Chondrocyte (in vitro differentiated cells): Measurements from ENCODE around the gene SLC28A1. TPM values are rescaled to one million over a fixed set of nuclear protein-coding genes. Genes with fewer than 3 reads are reported as not detected.

Experiments
- DNase-seq: peaks from one replicate; pipeline ENCODE4 v3.0.0; 2021; ENCODE audit warnings: mixed read lengths, low spot score
- H3K27ac Mint-ChIP-seq: one replicate; pipeline ENCODE4 v1.8.0; 2021; ENCODE audit warnings: mild to moderate bottlenecking, moderate library complexity, mixed read lengths; ENCODE audit not compliant: unreplicated experiment
- H3K27me3 Mint-ChIP-seq: 2 replicates; pipeline ENCODE4 v1.8.0; 2021; ENCODE audit warnings: low read depth, mixed read lengths
- H3K36me3 Mint-ChIP-seq: 2 replicates; pipeline ENCODE4 v1.8.0; 2021; ENCODE audit warnings: low read depth, mixed read lengths
- H3K4me1 Mint-ChIP-seq: 2 replicates; pipeline ENCODE4 v1.8.0; 2021; ENCODE audit warnings: low read depth, mild to moderate bottlenecking, mixed read lengths
- H3K4me3 Mint-ChIP-seq: one replicate; pipeline ENCODE4 v1.8.0; 2021; ENCODE audit warnings: mild to moderate bottlenecking, moderate library complexity, mixed read lengths; ENCODE audit not compliant: unreplicated experiment
- H3K9me3 Mint-ChIP-seq: 2 replicates; pipeline ENCODE4 v1.8.0; 2021; ENCODE audit warnings: low read depth, mixed read lengths
- CTCF ChIP-seq: fragments of 200-600 bp; sonication (generic); IDR thresholded peaks from 2 replicates; pipeline ENCODE4 v1.5.0; 2021; ENCODE audit warnings: antibody characterized with exemption, mild to moderate bottlenecking, moderate library complexity
- total RNA-seq: library from RNA; stranded (reverse); gene quantifications from 3 replicates; pipeline ENCODE4 v1.2.1, GENCODE V29; 2021

Gene SLC28A1
- total RNA-seq, 1 donor from 2014 or later: not detected

DNA sequence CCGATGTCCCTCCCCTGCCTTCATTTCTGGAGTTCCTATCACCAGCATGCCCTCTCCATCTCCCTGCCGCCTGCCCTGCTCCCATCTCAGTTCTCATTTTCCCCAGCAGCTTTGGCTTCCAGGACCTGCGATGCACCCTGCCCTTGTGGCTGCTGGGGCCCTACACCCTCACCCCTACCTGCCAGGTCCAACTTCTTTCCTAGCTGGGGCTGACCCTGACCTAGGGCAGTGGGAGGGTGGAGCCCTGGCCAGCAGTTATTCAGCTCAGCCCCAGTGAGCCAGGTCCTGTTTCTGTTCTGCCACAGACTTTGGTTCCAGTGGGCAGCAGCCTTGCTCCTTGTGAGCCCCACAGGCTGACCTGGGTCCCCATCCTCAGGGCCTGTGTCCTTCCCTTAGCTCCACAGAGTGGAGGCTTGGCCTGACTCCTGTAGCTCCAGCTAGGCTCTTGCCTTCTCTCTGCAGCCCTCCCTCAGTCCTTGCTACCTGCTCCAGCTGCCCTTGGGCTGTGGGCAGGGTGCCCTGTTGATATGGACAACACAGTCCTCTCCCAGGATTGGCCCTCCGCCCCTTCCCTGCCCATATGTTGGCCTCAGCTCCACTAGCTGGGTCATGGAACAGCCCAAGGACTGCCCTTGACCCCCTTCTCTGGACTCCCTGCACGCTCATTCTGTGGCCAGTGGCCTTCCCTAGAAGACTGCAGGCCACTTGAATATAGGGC is 62.5 kb downstream of the SLC28A1 start:
- DNase-seq: no peak
- Mint-ChIP-seq H3K27me3 (no peaks in the 10 kb centered on the region), H3K36me3 (no peaks in the 10 kb centered on the region), H3K4me1 (peaks cover 32% of the 10 kb centered on the region), H3K27ac (peak overlapping the region; percentile 5), H3K4me3 (no peak overlapping the region), H3K9me3 (no peaks in the 10 kb centered on the region)
- TF ChIP-seq CTCF: no peak

- Mint-ChIP-seq H3K4me1 (peaks cover 32% of the 10 kb centered on the region), H3K27ac (peak overlapping the region; percentile 60), H3K36me3 (no peaks in the 10 kb centered on the region), H3K4me3 (no peak overlapping the region), H3K9me3 (no peaks in the 10 kb centered on the region), H3K27me3 (no peaks in the 10 kb centered on the region)
- no peak for DNase-seq
- no peak for TF ChIP-seq CTCF
Observed at GRCh38 chr15:84947947-84948830, 63.7 kb downstream of the SLC28A1 start.

- no peak overlapping the region for H3K27ac Mint-ChIP-seq
- no peak for DNase-seq
- H3K4me1 Mint-ChIP-seq: peaks cover 32% of the 10 kb centered on the region
- TF ChIP-seq CTCF: no peak
- H3K9me3 Mint-ChIP-seq: no peaks in the 10 kb centered on the region
- H3K4me3 Mint-ChIP-seq: no peak overlapping the region
- no peaks in the 10 kb centered on the region for H3K36me3 Mint-ChIP-seq
- no peaks in the 10 kb centered on the region for H3K27me3 Mint-ChIP-seq
Observed at GRCh38 chr15:84949043-84949442, 64.6 kb downstream of the SLC28A1 start.

- DNase-seq: no peak
- Mint-ChIP-seq H3K27ac (peak overlapping the region; percentile 76), H3K27me3 (no peaks in the 10 kb centered on the region), H3K9me3 (no peaks in the 10 kb centered on the region), H3K4me1 (peaks cover 32% of the 10 kb centered on the region), H3K36me3 (no peaks in the 10 kb centered on the region), H3K4me3 (no peak overlapping the region)
- no peak for TF ChIP-seq CTCF
Observed at GRCh38 chr15:84949845-84950569, 65.5 kb downstream of the SLC28A1 start.

DNA sequence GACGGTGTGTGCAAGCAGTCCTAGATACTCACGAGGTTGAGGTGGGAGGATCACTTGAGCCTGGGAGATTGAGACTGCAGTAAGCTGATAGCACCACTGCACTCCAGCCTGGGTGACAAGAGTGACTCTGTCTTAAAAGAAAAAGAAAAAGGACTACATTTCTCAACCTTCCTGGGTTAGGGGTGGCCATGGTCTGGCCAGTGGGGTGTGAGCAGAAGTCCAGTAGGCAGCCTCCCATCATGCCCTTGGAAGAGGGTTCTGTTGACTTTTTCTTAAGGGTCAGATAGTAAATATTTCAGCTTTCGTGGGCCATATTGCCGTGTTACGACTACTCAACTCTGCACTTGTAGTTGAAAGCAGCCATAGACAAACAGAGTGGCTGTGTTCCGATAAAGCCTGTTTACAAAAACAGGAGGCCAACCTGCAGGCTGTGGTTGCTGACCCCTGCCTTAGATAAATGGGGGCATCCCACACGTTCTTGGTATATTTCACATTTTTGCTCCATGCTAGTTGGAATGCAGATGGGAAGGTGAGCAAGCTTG is 66.2 kb downstream of the SLC28A1 start:
- no peaks in the 10 kb centered on the region for H3K27me3 Mint-ChIP-seq
- H3K4me3 Mint-ChIP-seq: no peak overlapping the region
- H3K36me3 Mint-ChIP-seq: no peaks in the 10 kb centered on the region
- TF ChIP-seq CTCF: no peak
- DNase-seq: no peak
- H3K27ac Mint-ChIP-seq: peak overlapping the region; percentile 76
- peaks cover 38% of the 10 kb centered on the region for H3K4me1 Mint-ChIP-seq
- H3K9me3 Mint-ChIP-seq: no peaks in the 10 kb centered on the region
